ENCODE results near the gene MAPKAP1. TPM values are rescaled to one million over a fixed set of nuclear protein-coding genes. Genes with fewer than 3 reads are reported as not detected.

The MAPKAP1 gene
- total and polyA plus RNA-seq, 2 of the 13 experiments (the other 11 are each of a cell fraction or from before 2014, with no cell fraction given): 45.0 to 64.3 TPM

DNA sequence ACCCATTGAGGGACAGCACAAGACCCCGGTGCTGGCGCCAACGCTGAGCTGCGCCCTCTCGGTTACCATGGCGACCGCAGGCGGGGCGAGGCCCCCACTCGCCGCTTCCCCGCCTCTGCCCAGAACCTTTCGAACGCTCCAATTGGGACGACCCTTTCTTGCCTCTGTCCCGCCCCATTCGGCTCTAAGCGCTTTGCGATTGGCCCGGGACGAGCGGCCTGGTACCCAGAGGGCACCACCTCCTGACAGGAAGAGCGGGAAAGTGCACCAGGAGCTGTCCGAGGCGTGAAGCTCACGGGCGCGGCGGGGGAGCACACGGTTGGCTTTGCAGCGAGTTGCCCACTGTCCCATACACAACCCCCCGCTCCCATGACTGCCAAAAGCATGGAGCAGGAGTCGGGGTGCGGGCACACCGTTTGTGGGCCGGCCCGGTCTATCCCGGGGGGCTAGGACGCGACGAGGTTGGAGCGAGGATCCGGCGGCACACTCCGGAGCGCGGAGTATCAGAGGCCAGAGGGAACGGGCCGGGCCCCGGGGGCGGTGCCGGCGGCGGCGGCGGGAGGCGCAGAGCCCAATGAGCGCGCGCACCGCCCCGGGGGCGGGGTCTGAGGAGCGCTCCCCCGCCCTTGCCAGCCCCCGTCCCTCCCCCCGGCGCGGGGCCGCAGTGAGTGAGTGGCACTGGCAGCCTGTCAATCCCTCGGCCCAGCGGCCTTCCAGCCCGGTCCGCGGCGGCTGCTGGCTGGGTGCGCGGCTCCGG lies 39.2 kb upstream of the MAPKAP1 start (continued):
- TF ChIP-seq, protein P1, sequence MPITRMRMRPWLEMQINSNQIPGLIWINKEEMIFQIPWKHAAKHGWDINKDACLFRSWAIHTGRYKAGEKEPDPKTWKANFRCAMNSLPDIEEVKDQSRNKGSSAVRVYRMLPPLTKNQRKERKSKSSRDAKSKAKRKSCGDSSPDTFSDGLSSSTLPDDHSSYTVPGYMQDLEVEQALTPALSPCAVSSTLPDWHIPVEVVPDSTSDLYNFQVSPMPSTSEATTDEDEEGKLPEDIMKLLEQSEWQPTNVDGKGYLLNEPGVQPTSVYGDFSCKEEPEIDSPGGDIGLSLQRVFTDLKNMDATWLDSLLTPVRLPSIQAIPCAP (CRISPR knock-in tag; IDR thresholded peaks at IDR 0.05; ENCODE audit: low read depth): no peak; the same call in 1 of the 2 replicates
- TF ChIP-seq, protein P2, sequence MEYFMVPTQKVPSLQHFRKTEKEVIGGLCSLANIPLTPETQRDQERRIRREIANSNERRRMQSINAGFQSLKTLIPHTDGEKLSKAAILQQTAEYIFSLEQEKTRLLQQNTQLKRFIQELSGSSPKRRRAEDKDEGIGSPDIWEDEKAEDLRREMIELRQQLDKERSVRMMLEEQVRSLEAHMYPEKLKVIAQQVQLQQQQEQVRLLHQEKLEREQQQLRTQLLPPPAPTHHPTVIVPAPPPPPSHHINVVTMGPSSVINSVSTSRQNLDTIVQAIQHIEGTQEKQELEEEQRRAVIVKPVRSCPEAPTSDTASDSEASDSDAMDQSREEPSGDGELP (IDR thresholded peaks at IDR 0.05; ENCODE audit: borderline replicate concordance, low read depth): no peak
- TF ChIP-seq SYNCRIP (IDR thresholded peaks at IDR 0.05; ENCODE audit: insufficient read depth, low read depth, low read length): no peak
- TF ChIP-seq, protein P3, sequence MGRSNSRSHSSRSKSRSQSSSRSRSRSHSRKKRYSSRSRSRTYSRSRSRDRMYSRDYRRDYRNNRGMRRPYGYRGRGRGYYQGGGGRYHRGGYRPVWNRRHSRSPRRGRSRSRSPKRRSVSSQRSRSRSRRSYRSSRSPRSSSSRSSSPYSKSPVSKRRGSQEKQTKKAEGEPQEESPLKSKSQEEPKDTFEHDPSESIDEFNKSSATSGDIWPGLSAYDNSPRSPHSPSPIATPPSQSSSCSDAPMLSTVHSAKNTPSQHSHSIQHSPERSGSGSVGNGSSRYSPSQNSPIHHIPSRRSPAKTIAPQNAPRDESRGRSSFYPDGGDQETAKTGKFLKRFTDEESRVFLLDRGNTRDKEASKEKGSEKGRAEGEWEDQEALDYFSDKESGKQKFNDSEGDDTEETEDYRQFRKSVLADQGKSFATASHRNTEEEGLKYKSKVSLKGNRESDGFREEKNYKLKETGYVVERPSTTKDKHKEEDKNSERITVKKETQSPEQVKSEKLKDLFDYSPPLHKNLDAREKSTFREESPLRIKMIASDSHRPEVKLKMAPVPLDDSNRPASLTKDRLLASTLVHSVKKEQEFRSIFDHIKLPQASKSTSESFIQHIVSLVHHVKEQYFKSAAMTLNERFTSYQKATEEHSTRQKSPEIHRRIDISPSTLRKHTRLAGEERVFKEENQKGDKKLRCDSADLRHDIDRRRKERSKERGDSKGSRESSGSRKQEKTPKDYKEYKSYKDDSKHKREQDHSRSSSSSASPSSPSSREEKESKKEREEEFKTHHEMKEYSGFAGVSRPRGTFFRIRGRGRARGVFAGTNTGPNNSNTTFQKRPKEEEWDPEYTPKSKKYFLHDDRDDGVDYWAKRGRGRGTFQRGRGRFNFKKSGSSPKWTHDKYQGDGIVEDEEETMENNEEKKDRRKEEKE (IDR thresholded peaks at IDR 0.05): no peak
- peak; percentile 98 for TF ChIP-seq CHCHD3 (CRISPR knock-in tag; IDR thresholded peaks at IDR 0.05)
- no peak for TF ChIP-seq U2AF1 (optimal IDR thresholded peaks at IDR 0.05; ENCODE audit: low read depth, low read length)
- TF ChIP-seq SUZ12 (IDR thresholded peaks at IDR 0.05; ENCODE audit: low read depth, low read length): no peak
- TF ChIP-seq WIZ (CRISPR knock-in tag; IDR thresholded peaks at IDR 0.05): peak; percentile 88
- TF ChIP-seq, protein P4, sequence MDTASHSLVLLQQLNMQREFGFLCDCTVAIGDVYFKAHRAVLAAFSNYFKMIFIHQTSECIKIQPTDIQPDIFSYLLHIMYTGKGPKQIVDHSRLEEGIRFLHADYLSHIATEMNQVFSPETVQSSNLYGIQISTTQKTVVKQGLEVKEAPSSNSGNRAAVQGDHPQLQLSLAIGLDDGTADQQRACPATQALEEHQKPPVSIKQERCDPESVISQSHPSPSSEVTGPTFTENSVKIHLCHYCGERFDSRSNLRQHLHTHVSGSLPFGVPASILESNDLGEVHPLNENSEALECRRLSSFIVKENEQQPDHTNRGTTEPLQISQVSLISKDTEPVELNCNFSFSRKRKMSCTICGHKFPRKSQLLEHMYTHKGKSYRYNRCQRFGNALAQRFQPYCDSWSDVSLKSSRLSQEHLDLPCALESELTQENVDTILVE (CRISPR knock-in tag; IDR thresholded peaks at IDR 0.05): peak; percentile 88; the same call in 1 of the 2 replicates
- no peak for TF ChIP-seq PCBP1 (IDR thresholded peaks at IDR 0.05; ENCODE audit: borderline replicate concordance, low read depth, low read length)
- TF ChIP-seq CREM (IDR thresholded peaks at IDR 0.05): peak; percentile 33; the same call in 1 of the 2 replicates
- no peak for TF ChIP-seq CREM (CRISPR knock-in tag; IDR thresholded peaks at IDR 0.05)
- no peak for TF ChIP-seq CREB1 (IDR thresholded peaks at IDR 0.05)
- TF ChIP-seq CREB1 (CRISPR knock-in tag; IDR thresholded peaks at IDR 0.05): 0 out of 2 replicates have a peak, but pooled peaks have one; percentile 15
- TF ChIP-seq NCOA1 (CRISPR knock-in tag; IDR thresholded peaks at IDR 0.05): 0 out of 2 replicates have a peak, but pooled peaks have one; percentile 57
- 0 out of 2 replicates have a peak, but pooled peaks have one; percentile 46 for TF ChIP-seq SIX1 (CRISPR knock-in tag; IDR thresholded peaks at IDR 0.05; ENCODE audit: borderline replicate concordance)
- TF ChIP-seq, protein P5, sequence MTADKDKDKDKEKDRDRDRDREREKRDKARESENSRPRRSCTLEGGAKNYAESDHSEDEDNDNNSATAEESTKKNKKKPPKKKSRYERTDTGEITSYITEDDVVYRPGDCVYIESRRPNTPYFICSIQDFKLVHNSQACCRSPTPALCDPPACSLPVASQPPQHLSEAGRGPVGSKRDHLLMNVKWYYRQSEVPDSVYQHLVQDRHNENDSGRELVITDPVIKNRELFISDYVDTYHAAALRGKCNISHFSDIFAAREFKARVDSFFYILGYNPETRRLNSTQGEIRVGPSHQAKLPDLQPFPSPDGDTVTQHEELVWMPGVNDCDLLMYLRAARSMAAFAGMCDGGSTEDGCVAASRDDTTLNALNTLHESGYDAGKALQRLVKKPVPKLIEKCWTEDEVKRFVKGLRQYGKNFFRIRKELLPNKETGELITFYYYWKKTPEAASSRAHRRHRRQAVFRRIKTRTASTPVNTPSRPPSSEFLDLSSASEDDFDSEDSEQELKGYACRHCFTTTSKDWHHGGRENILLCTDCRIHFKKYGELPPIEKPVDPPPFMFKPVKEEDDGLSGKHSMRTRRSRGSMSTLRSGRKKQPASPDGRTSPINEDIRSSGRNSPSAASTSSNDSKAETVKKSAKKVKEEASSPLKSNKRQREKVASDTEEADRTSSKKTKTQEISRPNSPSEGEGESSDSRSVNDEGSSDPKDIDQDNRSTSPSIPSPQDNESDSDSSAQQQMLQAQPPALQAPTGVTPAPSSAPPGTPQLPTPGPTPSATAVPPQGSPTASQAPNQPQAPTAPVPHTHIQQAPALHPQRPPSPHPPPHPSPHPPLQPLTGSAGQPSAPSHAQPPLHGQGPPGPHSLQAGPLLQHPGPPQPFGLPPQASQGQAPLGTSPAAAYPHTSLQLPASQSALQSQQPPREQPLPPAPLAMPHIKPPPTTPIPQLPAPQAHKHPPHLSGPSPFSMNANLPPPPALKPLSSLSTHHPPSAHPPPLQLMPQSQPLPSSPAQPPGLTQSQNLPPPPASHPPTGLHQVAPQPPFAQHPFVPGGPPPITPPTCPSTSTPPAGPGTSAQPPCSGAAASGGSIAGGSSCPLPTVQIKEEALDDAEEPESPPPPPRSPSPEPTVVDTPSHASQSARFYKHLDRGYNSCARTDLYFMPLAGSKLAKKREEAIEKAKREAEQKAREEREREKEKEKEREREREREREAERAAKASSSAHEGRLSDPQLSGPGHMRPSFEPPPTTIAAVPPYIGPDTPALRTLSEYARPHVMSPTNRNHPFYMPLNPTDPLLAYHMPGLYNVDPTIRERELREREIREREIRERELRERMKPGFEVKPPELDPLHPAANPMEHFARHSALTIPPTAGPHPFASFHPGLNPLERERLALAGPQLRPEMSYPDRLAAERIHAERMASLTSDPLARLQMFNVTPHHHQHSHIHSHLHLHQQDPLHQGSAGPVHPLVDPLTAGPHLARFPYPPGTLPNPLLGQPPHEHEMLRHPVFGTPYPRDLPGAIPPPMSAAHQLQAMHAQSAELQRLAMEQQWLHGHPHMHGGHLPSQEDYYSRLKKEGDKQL (CRISPR knock-in tag; IDR thresholded peaks at IDR 0.05; ENCODE audit: low read depth): peak; percentile 67; the same call in 1 of the 2 replicates
- no peak for TF ChIP-seq U2AF2 (IDR thresholded peaks at IDR 0.05; ENCODE audit: low read depth, low read length)
- TF ChIP-seq TBL1XR1 (IDR thresholded peaks at IDR 0.05; ENCODE audit: borderline replicate concordance, low read length, partially characterized antibody): no peak

All from HepG2 (cell line).